ENCODE data around the gene BRICD5.

DNA sequence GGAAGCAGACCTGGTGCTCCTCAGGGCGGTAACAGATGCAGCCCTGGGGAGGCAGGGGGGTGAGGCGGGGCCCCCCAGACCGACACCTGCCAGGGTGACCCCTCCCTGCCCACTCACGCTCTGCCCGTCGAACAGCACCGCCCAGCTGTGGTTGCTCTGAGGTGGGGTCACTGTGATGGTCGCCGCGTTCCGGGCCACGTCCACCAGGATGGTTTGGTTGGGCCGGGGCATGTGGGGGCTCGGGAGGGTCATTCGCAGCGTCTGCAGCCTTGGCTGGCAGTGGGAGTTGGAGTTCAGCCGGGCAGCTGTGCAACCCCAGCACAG lies 692 bp downstream of the BRICD5 start:
- TF ChIP-seq POLR2AphosphoS5 (IDR thresholded peaks at IDR 0.05; ENCODE audit: low read depth, low read length) = no peak; the same call in 1 of the 2 replicates
- no peak for TF ChIP-seq POLR2A (IDR thresholded peaks at IDR 0.05; ENCODE audit: low read depth, low read length)
- no peak for TF ChIP-seq TAF1 (IDR thresholded peaks at IDR 0.05; ENCODE audit: low read depth, low read length)
- no peak for TF ChIP-seq SPI1 (IDR thresholded peaks at IDR 0.05; ENCODE audit: low read depth, low read length)
- TF ChIP-seq PAX5 (IDR thresholded peaks at IDR 0.05; ENCODE audit: insufficient read depth, low read length, severe bottlenecking) = no peak
- TF ChIP-seq POU2F2 (IDR thresholded peaks at IDR 0.05; ENCODE audit: low read depth, low read length) = no peak

Data from GM12891 (cell line).